Ishikawa (cell line): ENCODE measurements around the gene R3HDML.

Experiments
- CEBPB ChIP-seq: IDR thresholded peaks from 2 replicates; pipeline ENCODE4 v1.6.1; 2012
- CREB1 ChIP-seq: IDR thresholded peaks from 2 replicates; pipeline ENCODE4 v1.6.1; 2012; ENCODE audit warnings: low read depth
- EGR1 ChIP-seq: IDR thresholded peaks from 2 replicates; pipeline ENCODE4 v1.6.1; 2012
- EP300 ChIP-seq: IDR thresholded peaks from 2 replicates; pipeline ENCODE4 v1.6.1; 2012; ENCODE audit warnings: borderline replicate concordance
- FOXM1 ChIP-seq: IDR thresholded peaks from 2 replicates; pipeline ENCODE4 v1.6.1; 2012; ENCODE audit warnings: low read depth, borderline replicate concordance
- NFIC ChIP-seq: IDR thresholded peaks from 2 replicates; pipeline ENCODE4 v1.6.1; 2012
- RAD21 ChIP-seq: IDR thresholded peaks from 2 replicates; pipeline ENCODE4 v1.6.1; 2012; ENCODE audit warnings: low read depth
- TAF1 ChIP-seq: IDR thresholded peaks from 2 replicates; pipeline ENCODE4 v1.6.1; 2012; ENCODE audit warnings: low read depth, mild to moderate bottlenecking
- TCF12 ChIP-seq: IDR thresholded peaks from 2 replicates; pipeline ENCODE4 v1.6.1; 2012; ENCODE audit warnings: low read depth
- TEAD4 ChIP-seq: IDR thresholded peaks from 2 replicates; pipeline ENCODE4 v1.6.1; 2012
- YY1 ChIP-seq: IDR thresholded peaks from 2 replicates; pipeline ENCODE4 v1.6.1; 2012; ENCODE audit warnings: low read depth
- ZBTB7A ChIP-seq: IDR thresholded peaks from 2 replicates; pipeline ENCODE4 v1.6.1; 2012; ENCODE audit warnings: low read depth
- TF ChIP-seq, protein P1 (sequence below): IDR thresholded peaks from 2 replicates; pipeline ENCODE4 v1.6.1; 2012; ENCODE audit warnings: low read depth, mild to moderate bottlenecking
- TF ChIP-seq, protein P2 (sequence below): IDR thresholded peaks from 2 replicates; pipeline ENCODE4 v1.6.1; 2012
- TF ChIP-seq, protein P3 (sequence below): IDR thresholded peaks from 2 replicates; pipeline ENCODE4 v1.6.1; 2012

R3HDML gene, protein sequence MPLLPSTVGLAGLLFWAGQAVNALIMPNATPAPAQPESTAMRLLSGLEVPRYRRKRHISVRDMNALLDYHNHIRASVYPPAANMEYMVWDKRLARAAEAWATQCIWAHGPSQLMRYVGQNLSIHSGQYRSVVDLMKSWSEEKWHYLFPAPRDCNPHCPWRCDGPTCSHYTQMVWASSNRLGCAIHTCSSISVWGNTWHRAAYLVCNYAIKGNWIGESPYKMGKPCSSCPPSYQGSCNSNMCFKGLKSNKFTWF

DNA sequence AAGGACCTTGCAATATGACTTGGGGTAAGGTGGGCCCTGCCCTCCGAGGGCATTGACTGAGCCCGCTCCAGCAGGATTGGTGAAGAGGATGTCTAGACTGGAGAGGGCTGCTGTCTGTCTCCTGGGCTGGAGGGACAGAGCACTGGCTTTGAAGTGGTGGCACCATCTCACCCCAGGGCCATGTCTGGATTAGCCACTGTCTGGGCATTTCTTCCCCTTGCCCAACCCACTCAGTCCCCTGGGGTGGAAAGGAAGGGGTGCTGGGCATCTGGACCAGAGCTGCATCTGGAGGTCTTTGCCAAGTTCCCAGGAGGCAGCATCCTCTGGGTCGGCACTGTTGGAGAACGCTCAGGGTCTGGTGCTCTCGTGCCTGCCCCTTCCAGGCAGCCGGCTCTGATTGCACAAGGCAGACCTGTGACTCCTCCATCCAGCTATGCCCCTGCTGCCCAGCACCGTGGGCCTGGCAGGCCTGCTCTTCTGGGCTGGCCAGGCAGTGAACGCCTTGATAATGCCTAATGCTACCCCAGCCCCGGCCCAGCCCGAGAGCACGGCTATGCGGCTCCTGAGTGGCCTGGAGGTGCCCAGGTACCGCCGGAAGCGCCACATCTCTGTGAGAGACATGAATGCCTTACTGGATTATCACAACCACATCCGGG lies at the start of gene R3HDML:
TSS of gene R3HDML (plus strand) at position 319 of the 656 bp plus-strand sequence. CDS start at position 434, 115 bp downstream.
- TF ChIP-seq YY1 (no peak), EGR1 (no peak), TCF12 (no peak), NFIC (no peak), ZBTB7A (no peak), TAF1 (no peak), FOXM1 (no peak), CEBPB (no peak), EP300 (no peak), TEAD4 (no peak), CREB1 (no peak), RAD21 (no peak)
- TF ChIP-seq, protein P1, sequence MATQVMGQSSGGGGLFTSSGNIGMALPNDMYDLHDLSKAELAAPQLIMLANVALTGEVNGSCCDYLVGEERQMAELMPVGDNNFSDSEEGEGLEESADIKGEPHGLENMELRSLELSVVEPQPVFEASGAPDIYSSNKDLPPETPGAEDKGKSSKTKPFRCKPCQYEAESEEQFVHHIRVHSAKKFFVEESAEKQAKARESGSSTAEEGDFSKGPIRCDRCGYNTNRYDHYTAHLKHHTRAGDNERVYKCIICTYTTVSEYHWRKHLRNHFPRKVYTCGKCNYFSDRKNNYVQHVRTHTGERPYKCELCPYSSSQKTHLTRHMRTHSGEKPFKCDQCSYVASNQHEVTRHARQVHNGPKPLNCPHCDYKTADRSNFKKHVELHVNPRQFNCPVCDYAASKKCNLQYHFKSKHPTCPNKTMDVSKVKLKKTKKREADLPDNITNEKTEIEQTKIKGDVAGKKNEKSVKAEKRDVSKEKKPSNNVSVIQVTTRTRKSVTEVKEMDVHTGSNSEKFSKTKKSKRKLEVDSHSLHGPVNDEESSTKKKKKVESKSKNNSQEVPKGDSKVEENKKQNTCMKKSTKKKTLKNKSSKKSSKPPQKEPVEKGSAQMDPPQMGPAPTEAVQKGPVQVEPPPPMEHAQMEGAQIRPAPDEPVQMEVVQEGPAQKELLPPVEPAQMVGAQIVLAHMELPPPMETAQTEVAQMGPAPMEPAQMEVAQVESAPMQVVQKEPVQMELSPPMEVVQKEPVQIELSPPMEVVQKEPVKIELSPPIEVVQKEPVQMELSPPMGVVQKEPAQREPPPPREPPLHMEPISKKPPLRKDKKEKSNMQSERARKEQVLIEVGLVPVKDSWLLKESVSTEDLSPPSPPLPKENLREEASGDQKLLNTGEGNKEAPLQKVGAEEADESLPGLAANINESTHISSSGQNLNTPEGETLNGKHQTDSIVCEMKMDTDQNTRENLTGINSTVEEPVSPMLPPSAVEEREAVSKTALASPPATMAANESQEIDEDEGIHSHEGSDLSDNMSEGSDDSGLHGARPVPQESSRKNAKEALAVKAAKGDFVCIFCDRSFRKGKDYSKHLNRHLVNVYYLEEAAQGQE: no peak
- TF ChIP-seq, protein P2, sequence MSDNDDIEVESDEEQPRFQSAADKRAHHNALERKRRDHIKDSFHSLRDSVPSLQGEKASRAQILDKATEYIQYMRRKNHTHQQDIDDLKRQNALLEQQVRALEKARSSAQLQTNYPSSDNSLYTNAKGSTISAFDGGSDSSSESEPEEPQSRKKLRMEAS: no peak
- TF ChIP-seq, protein P3, sequence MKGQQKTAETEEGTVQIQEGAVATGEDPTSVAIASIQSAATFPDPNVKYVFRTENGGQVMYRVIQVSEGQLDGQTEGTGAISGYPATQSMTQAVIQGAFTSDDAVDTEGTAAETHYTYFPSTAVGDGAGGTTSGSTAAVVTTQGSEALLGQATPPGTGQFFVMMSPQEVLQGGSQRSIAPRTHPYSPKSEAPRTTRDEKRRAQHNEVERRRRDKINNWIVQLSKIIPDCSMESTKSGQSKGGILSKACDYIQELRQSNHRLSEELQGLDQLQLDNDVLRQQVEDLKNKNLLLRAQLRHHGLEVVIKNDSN: no peak

DNA sequence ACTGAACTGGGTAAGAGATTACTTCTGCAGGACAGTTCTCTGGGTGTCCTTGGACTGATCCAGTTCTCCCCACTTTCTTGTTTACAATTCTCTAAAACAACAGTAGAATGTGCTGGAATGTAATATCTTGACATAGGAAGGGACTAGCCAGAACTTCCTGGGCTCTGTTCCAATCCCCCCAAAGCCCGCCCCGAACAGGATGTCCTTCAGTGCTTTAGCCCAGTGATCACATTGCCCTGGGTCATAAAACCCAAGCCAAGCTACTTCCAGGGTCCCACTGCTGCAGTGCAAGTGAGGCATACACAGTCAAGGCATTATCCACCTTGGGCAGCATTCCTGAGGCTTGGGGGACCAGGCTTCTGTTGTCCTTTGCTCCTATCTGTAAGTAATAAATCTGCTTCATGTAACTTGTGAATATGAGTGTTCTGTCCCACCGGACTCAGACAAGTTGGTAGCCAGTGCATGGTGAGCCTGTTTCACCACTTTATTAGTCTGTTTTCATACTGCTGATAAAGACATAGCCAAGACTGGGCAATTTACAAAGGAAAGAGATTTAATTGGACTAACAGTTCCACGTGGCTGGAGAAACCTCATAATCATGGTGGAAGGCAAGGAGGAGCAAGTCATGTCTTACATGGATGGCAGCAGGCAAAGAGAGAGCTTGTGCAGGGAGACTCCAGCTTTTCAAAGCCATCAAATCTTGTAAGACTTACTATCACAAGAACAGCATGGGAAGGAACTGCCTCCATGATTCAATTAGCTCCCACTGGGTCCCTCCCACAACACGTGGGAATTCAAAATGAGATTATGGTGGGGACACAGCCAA lies 49.4 kb upstream of the R3HDML start:
- TF ChIP-seq CREB1: no peak
- no peak for TF ChIP-seq CEBPB
- TF ChIP-seq, protein P1: no peak
- no peak for TF ChIP-seq NFIC
- no peak for TF ChIP-seq TCF12
- TF ChIP-seq RAD21: no peak
- no peak for TF ChIP-seq EP300
- TF ChIP-seq, protein P2: no peak
- TF ChIP-seq, protein P3: no peak
- no peak for TF ChIP-seq TEAD4
- no peak for TF ChIP-seq TAF1
- no peak for TF ChIP-seq FOXM1
- no peak for TF ChIP-seq ZBTB7A
- no peak for TF ChIP-seq YY1
- TF ChIP-seq EGR1: no peak

DNA sequence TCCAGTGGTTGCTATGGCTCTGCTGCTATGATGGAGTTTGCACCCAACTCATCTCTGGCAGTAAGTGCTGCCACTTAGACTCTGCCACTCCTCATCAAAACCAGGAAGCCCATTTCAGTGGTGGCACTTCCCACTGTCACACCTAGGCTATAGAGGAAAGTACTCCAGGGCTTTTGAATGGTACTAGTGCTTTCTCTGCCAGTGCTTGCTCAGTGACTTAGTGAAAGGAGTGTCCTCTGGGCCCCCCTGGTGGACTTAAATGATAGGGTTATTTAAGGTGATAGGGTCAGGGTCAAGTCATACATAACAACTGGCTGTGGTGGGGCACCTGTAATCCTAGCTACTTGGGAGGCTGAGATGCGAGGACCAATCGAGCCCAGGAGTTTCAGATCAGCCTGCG lies 48.6 kb upstream of the R3HDML start:
- TF ChIP-seq TCF12 (no peak), FOXM1 (no peak), NFIC (no peak), CEBPB (no peak), RAD21 (no peak), YY1 (no peak), EGR1 (no peak), TAF1 (no peak)
- TF ChIP-seq, protein P3: no peak
- TF ChIP-seq, protein P2: no peak
- TF ChIP-seq, protein P1: no peak
